Panc1 (cell line): Measurements from ENCODE around the gene CMIP. TPM values are rescaled to one million over a fixed set of nuclear protein-coding genes. Genes with fewer than 3 reads are reported as not detected.

Experiments
- ATAC-seq: fragments of 200-7000 bp; cut with Tn5 transposase; 2 replicates; pipeline ENCODE4 v1.9.1; 2020; ENCODE audit warnings: mild to moderate bottlenecking, moderate library complexity
- BruUV-seq: library from RNA; stranded (reverse); fragments of 400-500 nt; replicated peaks from 2 replicates; lab custom pipeline; 2021; lab: Mats Ljungman, UMichigan
- CTCF ChIA-PET: fragments of 300-600 bp; sonication (Branson Sonifier 250); formaldehyde crosslinking; loops from one replicate; lab custom pipeline; 2022; ENCODE audit warnings: antibody characterized with exemption; lab: Charles Lee
- POLR2A ChIA-PET: fragments of 300-600 bp; sonication (Branson Sonifier 250); formaldehyde crosslinking; loops from one replicate; lab custom pipeline; 2022; ENCODE audit warnings: antibody characterized with exemption; lab: Charles Lee
- DNase-seq: peaks from one replicate; pipeline ENCODE4 v3.0.0-alpha.2; 2010; ENCODE audit warnings: low read depth, low spot score
- H3K27ac ChIP-seq: 2 replicates; pipeline ENCODE4 v1.5.1; 2011; ENCODE audit warnings: mild to moderate bottlenecking, low read length, inconsistent platforms
- H3K27me3 ChIP-seq: fragments of 200-500 bp; sonication (Bioruptor generic); 2 replicates; pipeline ENCODE4 v1.6.0; 2014; ENCODE audit warnings: low read length, inconsistent platforms; ENCODE audit not compliant: control insufficient read depth, insufficient read depth
- H3K36me3 ChIP-seq: fragments of 200-500 bp; sonication (Bioruptor generic); 2 replicates; pipeline ENCODE4 v1.5.1; 2014; ENCODE audit warnings: inconsistent platforms, mild to moderate bottlenecking, low read length, moderate library complexity; ENCODE audit not compliant: control insufficient read depth, insufficient read depth
- H3K4me1 ChIP-seq: 2 replicates; pipeline ENCODE4 v1.5.1; 2011; ENCODE audit warnings: inconsistent platforms, mild to moderate bottlenecking, low read length, moderate library complexity; ENCODE audit not compliant: control insufficient read depth, insufficient read depth
- H3K4me3 ChIP-seq, 2 experiments: 2 replicates each; pipeline ENCODE4 v1.5.1; 2011 to 2012; ENCODE audit warnings: low read depth in 2 of 2, low read length in 2 of 2, mild to moderate bottlenecking in 2 of 2, inconsistent platforms in 1 of 2, moderate library complexity in 1 of 2
- H3K9me3 ChIP-seq: fragments of 200-500 bp; sonication (Bioruptor generic); 2 replicates; pipeline ENCODE4 v1.5.1; 2014; ENCODE audit warnings: low read depth, mild to moderate bottlenecking, inconsistent platforms, low read length, moderate library complexity; ENCODE audit not compliant: control insufficient read depth, insufficient read depth
- CTCF ChIP-seq: fragments of 450-650 bp; IDR thresholded peaks from 2 replicates; pipeline ENCODE4 v1.5.1; 2017; ENCODE audit warnings: mild to moderate bottlenecking
- POLR2AphosphoS5 ChIP-seq: IDR thresholded peaks from 2 replicates; pipeline ENCODE4 v1.6.1; 2012; ENCODE audit warnings: mild to moderate bottlenecking, low read depth, low read length, moderate library complexity
- REST ChIP-seq, 2 experiments: IDR thresholded peaks; 2 replicates each; pipeline ENCODE4 v1.6.1; 2011 to 2012; ENCODE audit warnings: low read depth in 2 of 2, control low read depth in 1 of 2, low read length in 1 of 2, mild to moderate bottlenecking in 1 of 2, moderate library complexity in 1 of 2; ENCODE audit not compliant: insufficient read depth in 1 of 2
- SIN3A ChIP-seq: IDR thresholded peaks from 2 replicates; pipeline ENCODE4 v1.6.1; 2012; ENCODE audit warnings: low read depth, mild to moderate bottlenecking, low read length, moderate library complexity, borderline replicate concordance; ENCODE audit not compliant: insufficient read depth
- TCF7L2 ChIP-seq: IDR thresholded peaks from 2 replicates; pipeline ENCODE4 v1.6.1; 2011; ENCODE audit warnings: mild to moderate bottlenecking, low read depth, low read length, inconsistent platforms
- in situ Hi-C: cut with HindIII; loops from 2 replicates; pipeline ENCODE4 v1.10.0; 2016; ENCODE audit warnings: low sequenced_read_pairs, low pct_unique_long_range_greater_than_20kb
- intact Hi-C: fragments of 100-400 bp; cut with micrococcal nuclease; formaldehyde crosslinking; loops from one replicate; pipeline ENCODE4 v1.10.0; 2022; ENCODE audit not compliant: unreplicated experiment
- total RNA-seq: library from RNA; stranded (reverse); gene quantifications from one replicate; pipeline ENCODE4 v1.2.1, GENCODE V29; 2021; ENCODE audit not compliant: unreplicated experiment

Gene CMIP
- total RNA-seq, 1 experiment from 2014 or later, result 49.7 TPM

GRCh38 chr16:81530814-81531213 lies 86.2 kb downstream of the CMIP start:
- ATAC-seq, result no peak
- in situ Hi-C loops, result no loop called here
- Histone ChIP-seq H3K4me1 (peaks cover 49% of the 10 kb centered on the region), H3K27me3 (no peaks in the 10 kb centered on the region), H3K9me3 (no peaks in the 10 kb centered on the region), H3K4me3 (no peak overlapping the region), H3K36me3 (no peaks in the 10 kb centered on the region), H3K27ac (no peak overlapping the region)
- intact Hi-C loops, result no loop called here
- no peak for DNase-seq
- no TSS peak for BruUV-seq
- TF ChIP-seq SIN3A, result no peak
- no peak for TF ChIP-seq CTCF
- no peak for TF ChIP-seq POLR2AphosphoS5
- TF ChIP-seq TCF7L2, result no peak
- TF ChIP-seq REST (IDR thresholded peaks at IDR 0.05; ENCODE audit: insufficient read depth in 1 of 2, low read depth in 2 of 2, low read length in 1 of 2), result no peak
- CTCF ChIA-PET, result no interaction called here
- POLR2A ChIA-PET, result no interaction called here

- H3K4me1 ChIP-seq, result peaks cover 50% of the 10 kb centered on the region
- H3K27me3 ChIP-seq, result no peaks in the 10 kb centered on the region
- POLR2A ChIA-PET, result no interaction called here
- no peaks in the 10 kb centered on the region for H3K9me3 ChIP-seq
- ATAC-seq (no peak), DNase-seq (no peak)
- no peak for TF ChIP-seq REST (IDR thresholded peaks at IDR 0.05; ENCODE audit: insufficient read depth in 1 of 2, low read depth in 2 of 2, low read length in 1 of 2)
- no peak for TF ChIP-seq POLR2AphosphoS5
- TF ChIP-seq CTCF, result no peak
- TF ChIP-seq TCF7L2, result no peak
- no peak for TF ChIP-seq SIN3A
- CTCF ChIA-PET, result no interaction called here
- no TSS peak for BruUV-seq
- H3K27ac ChIP-seq, result no peak overlapping the region
- no peaks in the 10 kb centered on the region; the same call in 1 of the 2 replicates for H3K36me3 ChIP-seq
- intact Hi-C loops, result no loop called here
- in situ Hi-C loops, result no loop called here
- H3K4me3 ChIP-seq, result no peak overlapping the region
These were observed 86.8 kb downstream of the CMIP start for GRCh38 chr16:81531419-81531821.
